ENCODE data around the gene ARMCX2.
"Not testable (repeated sequence)": the region's sequence is repeated elsewhere in the genome, so short reads cannot be mapped to it uniquely, and the experiment has no call there.

The ARMCX2 gene

GRCh38 chrX:101659601-101660063 lies at the start of gene ARMCX2:
TSS of gene ARMCX2 (minus strand) at chrX:101659850. CDS start at chrX:101657588, 2,262 bp downstream.
- DNase-seq: no peak

DNA sequence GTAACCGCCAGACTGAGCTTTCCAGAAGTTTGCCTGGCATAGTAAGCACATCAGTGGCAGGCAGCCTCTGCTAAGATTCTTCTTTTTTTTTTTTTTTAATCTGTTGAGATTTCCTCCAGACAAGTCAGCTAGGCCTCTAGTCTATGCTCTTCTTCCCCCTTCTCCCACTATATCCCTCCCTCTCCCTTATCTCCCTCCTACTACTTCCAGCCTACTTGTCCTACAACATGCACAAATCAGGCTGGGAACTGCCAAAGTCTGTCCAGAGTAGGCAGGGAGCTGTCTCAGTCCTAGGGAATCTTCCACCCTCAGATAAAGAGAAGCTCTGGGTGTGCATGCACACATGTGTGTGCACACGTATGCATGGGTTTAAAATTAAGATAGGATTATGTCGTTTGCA lies 49.7 kb upstream of the ARMCX2 start:
- DNase-seq: no peak

DNA sequence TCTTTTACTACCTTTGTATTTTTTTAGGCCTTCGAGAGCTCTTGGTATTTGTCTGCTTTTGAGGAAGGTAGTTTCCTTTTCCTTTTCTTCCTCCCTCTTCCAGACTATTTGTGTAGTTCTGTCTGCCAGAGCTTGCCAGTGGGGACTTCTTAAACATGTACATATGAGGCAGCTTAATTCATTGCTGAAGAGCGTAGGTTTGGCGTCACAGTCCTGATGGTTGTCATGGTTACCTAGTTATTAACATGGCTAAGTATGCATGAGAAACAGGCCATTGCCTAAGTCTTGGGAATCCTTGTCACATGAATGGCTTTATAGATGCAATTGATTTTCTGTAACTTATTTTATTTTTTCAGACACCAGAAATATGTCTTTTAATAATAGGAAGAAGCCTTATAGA lies 48.5 kb upstream of the ARMCX2 start:
- no peak for DNase-seq

DNA sequence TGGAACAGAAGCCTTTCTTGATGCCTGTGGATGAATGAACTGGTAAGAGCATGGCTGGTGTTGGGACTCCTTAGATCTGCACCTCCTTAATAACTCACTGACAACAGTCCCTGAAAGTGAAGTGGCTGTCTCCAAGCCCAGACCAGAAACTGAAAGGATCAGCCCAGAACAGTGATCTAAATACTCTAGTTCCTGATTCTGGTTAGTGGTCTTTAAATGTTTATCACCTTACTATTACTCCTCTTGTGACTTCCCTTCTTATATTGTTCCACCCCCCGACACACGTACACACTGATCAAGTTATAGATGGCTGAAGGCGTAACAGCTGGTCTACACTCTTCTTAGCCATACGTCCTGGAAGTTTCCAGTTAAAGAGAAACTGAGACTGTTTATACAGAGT lies 33.8 kb upstream of the ARMCX2 start:
- no peak for DNase-seq

DNA sequence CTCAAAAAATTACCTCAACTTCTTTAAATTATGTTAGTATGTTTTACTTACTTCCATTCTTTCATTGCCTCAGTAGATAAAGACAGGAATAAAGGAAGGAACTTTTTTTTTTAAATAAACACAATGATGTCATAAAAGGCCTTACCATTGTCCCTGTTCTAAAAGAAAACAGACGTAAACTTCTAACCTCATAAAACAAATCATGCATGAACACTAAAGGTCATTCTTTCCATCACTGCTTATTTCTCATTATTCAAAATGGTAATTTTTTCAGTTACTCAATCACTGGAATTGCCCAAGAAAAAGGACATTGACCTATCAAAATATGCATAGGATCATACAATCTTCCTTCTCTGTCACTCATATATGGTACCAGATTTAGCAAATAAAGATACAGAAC lies 32.2 kb upstream of the ARMCX2 start:
- no peak for DNase-seq

- no peak for DNase-seq
Observed at GRCh38 chrX:101686574-101686973, 26.9 kb upstream of the ARMCX2 start.

DNA sequence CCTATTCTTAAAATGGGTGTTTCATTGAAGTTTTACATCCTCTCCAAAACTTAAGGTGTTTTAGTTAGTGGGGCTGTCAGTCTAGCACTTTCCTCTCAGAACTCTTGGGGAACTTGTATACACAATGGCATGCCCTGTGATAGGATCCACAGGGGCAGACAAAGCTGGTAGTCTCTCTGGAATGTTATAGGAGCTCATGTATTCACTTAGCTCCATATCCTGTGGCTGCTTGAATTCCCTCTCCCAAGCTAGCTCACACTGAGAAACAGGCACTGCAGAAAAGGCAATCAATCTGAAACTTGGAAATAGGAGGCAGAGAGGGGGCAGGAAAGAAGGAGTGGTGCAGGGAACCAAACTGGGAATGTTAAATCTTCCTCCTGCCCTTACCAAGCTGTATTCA lies 26.3 kb upstream of the ARMCX2 start:
- DNase-seq: no peak

DNA sequence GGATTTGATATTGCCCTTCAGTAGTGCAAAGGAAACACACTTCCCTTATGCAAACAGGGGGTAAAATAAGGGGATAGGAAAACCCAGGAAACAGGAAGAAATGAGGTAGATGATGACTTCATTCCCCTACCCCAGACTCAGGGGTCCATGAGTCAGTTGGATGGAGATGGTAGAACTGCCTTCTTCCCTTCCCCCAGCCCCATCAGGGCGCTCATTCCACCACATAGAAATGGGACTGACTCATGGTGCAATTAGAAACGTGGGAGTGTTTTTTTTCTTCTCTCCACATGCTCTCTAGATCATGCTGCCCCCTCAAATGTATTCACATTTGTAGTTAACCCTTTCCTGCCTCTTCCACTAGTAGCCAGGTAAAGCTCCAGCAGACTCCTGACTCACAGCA lies 23.1 kb upstream of the ARMCX2 start:
- no peak for DNase-seq

GRCh38 chrX:101677028-101677427 lies 17.4 kb upstream of the ARMCX2 start:
- DNase-seq: no peak

GRCh38 chrX:101676571-101676970 lies 16.9 kb upstream of the ARMCX2 start:
- no peak for DNase-seq

GRCh38 chrX:101668143-101668542 lies 8.5 kb upstream of the ARMCX2 start:
- no peak for DNase-seq

DNA sequence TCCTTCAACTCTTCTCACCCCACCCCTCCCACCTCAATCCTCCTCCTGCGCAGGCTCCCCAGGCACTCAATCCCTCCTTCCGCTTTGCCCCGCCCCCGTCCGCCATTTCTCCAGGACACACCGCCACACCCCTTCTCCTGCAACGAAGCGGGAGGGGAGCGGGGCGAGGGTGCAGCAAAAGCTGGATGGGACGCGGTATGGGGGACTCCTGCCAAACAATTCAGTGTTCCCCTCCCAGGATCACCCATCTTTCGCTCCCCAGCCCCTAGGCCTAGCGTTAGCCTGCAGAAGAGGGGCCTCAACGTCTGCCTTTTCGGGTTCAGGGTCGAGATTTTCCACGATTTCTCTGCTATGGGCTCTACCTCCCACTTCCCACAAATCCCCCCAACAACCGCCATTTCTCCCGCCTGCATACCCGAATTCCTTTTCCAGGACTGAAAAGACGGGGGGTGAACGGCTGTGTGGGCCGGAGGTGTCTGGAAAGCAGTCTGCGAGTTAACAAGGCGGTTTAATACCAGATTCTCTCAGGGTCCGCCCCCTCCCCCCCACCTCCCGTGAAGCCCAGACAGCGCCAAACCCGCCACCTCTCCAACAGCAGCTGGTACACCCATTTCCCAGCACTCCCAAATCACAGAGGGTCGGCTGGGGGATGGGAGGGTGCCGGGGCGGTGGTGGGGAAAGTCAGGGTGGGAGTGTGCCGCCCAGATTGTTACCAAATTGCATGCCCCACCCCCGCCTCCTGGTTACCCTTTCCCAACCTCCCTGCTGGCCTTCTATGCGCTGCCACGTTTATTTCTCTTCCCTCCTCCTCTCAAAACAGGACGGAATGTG lies 774 bp downstream of the ARMCX2 start:
- peak; percentile 6 for DNase-seq

GRCh38 chrX:101657495-101657894 lies 2.2 kb downstream of the ARMCX2 start:
- DNase-seq: no peak

DNA sequence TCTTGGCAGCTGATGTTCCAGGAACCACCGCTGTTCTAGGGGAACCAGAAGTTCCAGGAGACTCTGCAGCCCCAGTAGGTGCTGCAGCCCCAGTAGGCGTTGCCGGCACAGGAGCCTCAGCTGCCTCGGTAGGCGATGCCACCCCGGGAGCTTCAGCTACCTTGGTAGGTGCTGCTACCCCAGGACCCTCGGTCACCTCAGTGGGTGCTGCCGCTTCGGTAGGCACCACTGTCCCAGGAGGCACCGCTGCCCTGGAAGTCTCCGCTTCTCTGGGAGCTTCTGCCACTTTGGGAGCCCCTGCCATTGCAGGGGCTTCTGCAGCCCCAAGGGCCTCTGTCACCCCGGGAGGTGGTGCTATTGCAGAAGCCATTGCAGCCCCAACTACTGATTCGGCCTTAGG lies 2.8 kb downstream of the ARMCX2 start:
- no peak for DNase-seq

DNA sequence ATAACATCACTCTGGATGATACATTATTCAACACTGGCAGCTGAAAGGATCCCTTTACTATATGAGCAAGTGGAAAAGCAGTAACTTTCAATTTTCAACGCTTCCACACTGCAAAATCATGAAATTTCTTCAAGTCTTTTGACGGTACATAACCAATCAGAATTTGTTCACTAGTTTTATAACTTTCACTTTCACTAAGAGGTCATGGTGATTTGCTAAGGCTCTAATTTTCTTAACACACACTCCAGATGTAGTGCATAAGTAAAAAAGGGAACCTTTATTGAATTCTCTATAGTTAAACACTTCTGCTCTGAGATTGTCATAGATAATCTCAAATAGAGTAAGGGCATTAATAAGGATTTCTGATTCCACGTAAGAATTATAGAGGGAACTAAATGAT lies 4.1 kb downstream of the ARMCX2 start:
- no peak for DNase-seq

DNA sequence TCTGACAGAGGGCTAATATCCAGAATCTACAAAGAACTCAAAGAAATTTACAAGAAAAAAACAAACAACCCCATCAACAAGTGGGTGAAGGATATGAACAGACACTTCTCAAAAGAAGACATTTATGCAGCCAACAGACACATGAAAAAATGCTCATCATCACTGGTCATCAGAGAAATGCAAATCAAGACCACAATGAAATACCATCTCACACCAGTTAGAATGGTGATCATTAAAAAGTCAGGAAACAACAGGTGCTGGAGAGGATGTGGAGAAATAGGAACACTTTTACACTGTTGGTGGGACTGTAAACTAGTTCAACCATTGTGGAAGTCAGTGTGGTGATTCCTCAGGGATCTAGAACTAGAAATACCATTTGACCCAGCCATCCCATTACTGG lies 11.9 kb downstream of the ARMCX2 start:
- not testable (repeated sequence) for DNase-seq

- DNase-seq: no peak
Observed at GRCh38 chrX:101642093-101642492, 17.6 kb downstream of the ARMCX2 start.

GRCh38 chrX:101639583-101639982 lies 20.1 kb downstream of the ARMCX2 start:
- no peak for DNase-seq

- DNase-seq: no peak
Observed at GRCh38 chrX:101619364-101619763, 40.3 kb downstream of the ARMCX2 start.

DNA sequence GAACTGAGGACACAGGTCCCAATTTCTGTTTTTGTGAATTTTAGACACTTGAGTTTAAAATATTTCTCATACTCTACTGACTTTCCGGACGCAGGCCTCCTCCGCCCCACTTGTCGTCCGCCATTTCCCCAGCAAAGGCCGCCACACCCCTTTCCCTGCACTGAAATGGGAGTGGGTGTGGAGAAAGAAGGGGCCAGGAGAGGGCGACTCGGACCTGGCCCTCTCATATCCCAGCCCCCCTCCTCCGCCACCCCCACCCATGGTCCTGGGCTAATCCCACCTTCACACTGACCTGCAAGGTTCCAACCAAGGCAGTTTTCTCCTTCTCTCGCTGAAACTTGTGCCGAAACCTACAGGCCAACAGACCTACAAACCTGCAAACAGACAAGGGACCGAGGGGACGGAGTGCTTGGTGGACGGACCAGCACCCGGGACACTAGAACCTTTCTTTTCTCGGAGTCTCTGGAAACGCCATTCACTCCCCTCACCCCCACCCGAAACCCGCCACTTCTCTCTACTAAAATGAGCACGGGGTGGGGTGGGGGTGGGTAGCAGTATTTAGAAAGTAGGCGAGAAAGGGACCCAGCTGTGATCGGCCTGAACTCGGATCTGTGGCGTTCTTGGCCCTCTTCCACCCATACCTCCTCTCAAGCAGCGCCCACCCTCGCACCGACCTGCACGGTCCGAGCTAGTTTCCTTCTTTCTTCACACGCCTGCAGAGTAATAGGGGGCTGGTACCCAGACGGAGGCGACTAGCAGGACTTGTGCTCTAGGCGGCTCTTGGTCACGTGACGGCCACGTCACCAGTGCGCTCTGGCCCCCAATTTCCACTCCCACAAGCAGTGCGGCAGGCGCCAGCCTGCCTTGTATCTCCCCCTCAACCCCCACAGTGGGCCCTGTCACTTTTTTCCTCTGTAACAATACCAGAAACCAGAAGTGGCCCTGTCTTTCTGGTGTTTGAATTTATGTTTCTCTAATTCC lies 42.1 kb downstream of the ARMCX2 start, which contains the start of gene ARMCX6:
TSS of gene ARMCX6 (minus strand) at position 790 of the 981 bp plus-strand sequence. CDS start 1,380 bp downstream, outside the sequence.
- no peak for DNase-seq

- DNase-seq: no peak
Observed at GRCh38 chrX:101605728-101606127, 53.9 kb downstream of the ARMCX2 start.
